Tibial nerve (tissue), 4 donors: Measurements from ENCODE around the gene MRPL40. TPM values are rescaled to one million over a fixed set of nuclear protein-coding genes. Genes with fewer than 3 reads are reported as not detected.
"Not testable (repeated sequence)": the region's sequence is repeated elsewhere in the genome, so short reads cannot be mapped to it uniquely, and the experiment has no call there.

Experiments used
- DNase-seq, 2 donors: peaks; one replicate each; pipeline ENCODE4 v3.0.0-alpha.2; 2019; ENCODE audit warnings: low spot score in 2 of 2
- H3K27ac ChIP-seq, 4 donors: fragments of 200-600 bp; sonication (generic) in 3 of 4; one replicate each; pipeline ENCODE4 v1.5.1; 2017 to 2019; ENCODE audit warnings: mild to moderate bottlenecking in 1 of 4
- H3K27me3 ChIP-seq, 2 donors: fragments of 200-600 bp; sonication (generic) in 1 of 2; one replicate each; pipeline versions ENCODE4 v1.5.1 to v1.6.0; 2017 to 2019
- H3K36me3 ChIP-seq, 3 donors: fragments of 200-600 bp; sonication (generic); one replicate each; pipeline ENCODE4 v1.5.1; 2018 to 2019
- H3K4me1 ChIP-seq, 4 donors: fragments of 200-600 bp; sonication (generic) in 3 of 4; one replicate each; pipeline ENCODE4 v1.5.1; 2017 to 2019
- H3K4me3 ChIP-seq, 4 donors: fragments of 200-600 bp; sonication (generic) in 3 of 4; one replicate each; pipeline ENCODE4 v1.5.1; 2017 to 2019; ENCODE audit warnings: mild to moderate bottlenecking in 1 of 4, moderate library complexity in 1 of 4
- H3K9me3 ChIP-seq, 4 donors: fragments of 200-600 bp; sonication (generic) in 3 of 4; one replicate each; pipeline ENCODE4 v1.5.1; 2017 to 2019
- EP300 ChIP-seq, 2 donors: sonication (generic); formaldehyde crosslinking; IDR thresholded peaks; one replicate each; pipeline ENCODE4 v1.6.1; 2017; ENCODE audit warnings: antibody characterized with exemption in 2 of 2, mild to moderate bottlenecking in 1 of 2
- POLR2A ChIP-seq, 2 donors: fragments of 450-650 bp; IDR thresholded peaks; one replicate each; pipeline ENCODE4 v1.6.1; 2017; ENCODE audit warnings: antibody characterized with exemption in 2 of 2, mild to moderate bottlenecking in 2 of 2, moderate library complexity in 2 of 2
- WGBS, 2 donors: methylation state at CpG; one replicate each; pipeline ENCODE4 v1.1.5; 2018; 5-methylcytosine and 5-hydroxymethylcytosine counted together
- total RNA-seq, 4 donors: library from RNA; depleted of rRNA; stranded (reverse); fragments of >200 nt; gene quantifications; one replicate each; pipeline ENCODE4 v1.1.0, GENCODE V29; 2016
- TF ChIP-seq, protein P1 (sequence below), 5 experiments: fragments of 200-600 bp in 3 of 5; fragments of 450-650 bp in 2 of 5; sonication (generic) in 3 of 5; IDR thresholded peaks; one replicate each; pipeline ENCODE4 v1.5.1; 2016 to 2019; ENCODE audit warnings: antibody characterized with exemption in 5 of 5, mild to moderate bottlenecking in 3 of 5, moderate library complexity in 2 of 5

MRPL40 gene
- total RNA-seq, 4 donors from 2014 or later: 11.4 to 37.8 (median 23.8) TPM

- Histone ChIP-seq H3K9me3 (no peaks in the 10 kb centered on the region), H3K4me3 (no peak overlapping the region), H3K4me1 (peaks cover 0 to 11% (median 1%) of the 10 kb centered on the region in 4 donors), H3K27me3 (no peaks in the 10 kb centered on the region), H3K27ac (no peak overlapping the region), H3K36me3 (peaks cover 0 to 59% (median 0%) of the 10 kb centered on the region in 3 donors)
- no peak for DNase-seq
- 77 to 86% methylated on average over 7 to 8 of the region's 8 CpGs for WGBS, 2 donors
- TF ChIP-seq POLR2A (IDR thresholded peaks at IDR 0.05): no peak
- no peak for TF ChIP-seq EP300 (IDR thresholded peaks at IDR 0.05)
Measured at GRCh38 chr22:19440411-19441195, 8.3 kb downstream of the MRPL40 start.

DNA sequence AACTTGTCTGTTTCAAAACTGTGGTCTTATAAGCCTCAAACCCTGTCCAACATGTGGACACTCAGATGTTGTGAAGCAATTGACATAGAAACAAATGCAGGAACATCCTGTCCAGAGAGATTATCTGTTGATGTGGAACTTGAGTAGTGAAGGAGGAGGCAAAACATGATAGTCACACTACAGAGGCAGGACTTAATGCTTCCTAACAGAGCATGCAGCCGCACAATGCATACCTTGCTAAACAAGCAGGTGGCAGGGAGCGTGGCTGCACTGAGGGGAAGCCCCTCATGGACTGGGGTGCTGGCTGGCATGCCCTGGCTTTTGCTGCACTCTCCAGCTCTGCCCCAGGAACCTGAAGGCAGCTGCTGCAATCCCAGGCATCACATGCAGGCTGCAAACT, 9.8 kb downstream of the MRPL40 start:
- H3K27me3 ChIP-seq: no peaks in the 10 kb centered on the region
- TF ChIP-seq, protein P1, sequence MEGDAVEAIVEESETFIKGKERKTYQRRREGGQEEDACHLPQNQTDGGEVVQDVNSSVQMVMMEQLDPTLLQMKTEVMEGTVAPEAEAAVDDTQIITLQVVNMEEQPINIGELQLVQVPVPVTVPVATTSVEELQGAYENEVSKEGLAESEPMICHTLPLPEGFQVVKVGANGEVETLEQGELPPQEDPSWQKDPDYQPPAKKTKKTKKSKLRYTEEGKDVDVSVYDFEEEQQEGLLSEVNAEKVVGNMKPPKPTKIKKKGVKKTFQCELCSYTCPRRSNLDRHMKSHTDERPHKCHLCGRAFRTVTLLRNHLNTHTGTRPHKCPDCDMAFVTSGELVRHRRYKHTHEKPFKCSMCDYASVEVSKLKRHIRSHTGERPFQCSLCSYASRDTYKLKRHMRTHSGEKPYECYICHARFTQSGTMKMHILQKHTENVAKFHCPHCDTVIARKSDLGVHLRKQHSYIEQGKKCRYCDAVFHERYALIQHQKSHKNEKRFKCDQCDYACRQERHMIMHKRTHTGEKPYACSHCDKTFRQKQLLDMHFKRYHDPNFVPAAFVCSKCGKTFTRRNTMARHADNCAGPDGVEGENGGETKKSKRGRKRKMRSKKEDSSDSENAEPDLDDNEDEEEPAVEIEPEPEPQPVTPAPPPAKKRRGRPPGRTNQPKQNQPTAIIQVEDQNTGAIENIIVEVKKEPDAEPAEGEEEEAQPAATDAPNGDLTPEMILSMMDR (IDR thresholded peaks at IDR 0.05): no peak
- TF ChIP-seq POLR2A (IDR thresholded peaks at IDR 0.05) (no peak), EP300 (IDR thresholded peaks at IDR 0.05) (no peak)
- peaks cover 0 to 45% (median 0%) of the 10 kb centered on the region in 3 donors for H3K36me3 ChIP-seq
- WGBS, 2 donors: 83 to 93% methylated on average over 2 of the region's 2 CpGs
- no peaks in the 10 kb centered on the region for H3K9me3 ChIP-seq
- no peak for DNase-seq
- no peak overlapping the region for H3K27ac ChIP-seq
- H3K4me3 ChIP-seq: no peak overlapping the region
- peaks cover 0 to 24% (median 6%) of the 10 kb centered on the region in 4 donors for H3K4me1 ChIP-seq

- Histone ChIP-seq H3K4me3 (no peak overlapping the region), H3K9me3 (no peaks in the 10 kb centered on the region), H3K4me1 (peaks cover 0 to 32% (median 10%) of the 10 kb centered on the region in 4 donors), H3K27me3 (no peaks in the 10 kb centered on the region), H3K36me3 (peaks cover 0 to 43% (median 0%) of the 10 kb centered on the region in 3 donors), H3K27ac (no peak overlapping the region)
- no peak for TF ChIP-seq EP300 (IDR thresholded peaks at IDR 0.05)
- no peak for TF ChIP-seq POLR2A (IDR thresholded peaks at IDR 0.05)
- TF ChIP-seq, protein P1 (IDR thresholded peaks at IDR 0.05): no peak
- 74 to 80% methylated on average over 7 of the region's 7 CpGs for WGBS, 2 donors
- DNase-seq: no peak
Measured at GRCh38 chr22:19443544-19444211, 11.3 kb downstream of the MRPL40 start.

- peaks cover 0 to 36% (median 10%) of the 10 kb centered on the region in 4 donors for H3K4me1 ChIP-seq
- not testable (repeated sequence) for H3K27ac ChIP-seq, H3K4me3 ChIP-seq, DNase-seq, H3K27me3 ChIP-seq, H3K9me3 ChIP-seq
- peaks cover 0 to 42% (median 0%) of the 10 kb centered on the region in 3 donors for H3K36me3 ChIP-seq
- 87 to 89% methylated on average over 9 of the region's 9 CpGs for WGBS, 2 donors
Measured at GRCh38 chr22:19445279-19445982, 13.1 kb downstream of the MRPL40 start.

GRCh38 chr22:19446603-19447329, 14.4 kb downstream of the MRPL40 start:
- DNase-seq: no peak
- peaks cover 0 to 37% (median 0%) of the 10 kb centered on the region in 3 donors for H3K36me3 ChIP-seq
- TF ChIP-seq, protein P1 (IDR thresholded peaks at IDR 0.05): no peak
- no peak for TF ChIP-seq EP300 (IDR thresholded peaks at IDR 0.05)
- peak overlapping the region; percentile 61 to 95 (median 82) for H3K4me3 ChIP-seq
- WGBS, 2 donors: 21 to 27% methylated on average over 22 of the region's 22 CpGs
- H3K9me3 ChIP-seq: no peaks in the 10 kb centered on the region
- peaks cover 0 to 36% (median 10%) of the 10 kb centered on the region in 4 donors for H3K4me1 ChIP-seq
- H3K27ac ChIP-seq: peak overlapping the region; percentile 87 to 94 (median 90)
- no peaks in the 10 kb centered on the region for H3K27me3 ChIP-seq
